Adipocyte (in vitro differentiated cells): ENCODE data around the gene CCDC200.
"Not testable (repeated sequence)": the region's sequence is repeated elsewhere in the genome, so short reads cannot be mapped to it uniquely, and the experiment has no call there.

Source experiments
- DNase-seq: peaks from one replicate; pipeline ENCODE4 v3.0.0-alpha.2; 2015; ENCODE audit warnings: low read depth
- H3K27me3 ChIP-seq: replicated peaks from 2 replicates; pipeline ENCODE4 v1.7.0; 2013; ENCODE audit warnings: mild to moderate bottlenecking, low read length, moderate library complexity; ENCODE audit not compliant: control insufficient read depth, insufficient read depth
- H3K36me3 ChIP-seq: 2 replicates; pipeline ENCODE4 v1.7.0; 2013; ENCODE audit warnings: low read length, mild to moderate bottlenecking, moderate library complexity; ENCODE audit not compliant: control insufficient read depth, insufficient read depth, severe bottlenecking
- H3K4me1 ChIP-seq: 2 replicates; pipeline ENCODE4 v1.7.0; 2013; ENCODE audit warnings: mild to moderate bottlenecking, low read length, moderate library complexity; ENCODE audit not compliant: control insufficient read depth, insufficient read depth
- H3K4me3 ChIP-seq: 2 replicates; pipeline ENCODE4 v1.7.0; 2013; ENCODE audit warnings: mild to moderate bottlenecking, low read length, moderate library complexity
- H3K9ac ChIP-seq: 2 replicates; pipeline ENCODE4 v1.7.0; 2013; ENCODE audit warnings: mild to moderate bottlenecking, low read length, moderate library complexity
- H3K9me3 ChIP-seq: 2 replicates; pipeline ENCODE4 v1.7.0; 2013; ENCODE audit warnings: mild to moderate bottlenecking, low read length, moderate library complexity; ENCODE audit not compliant: control insufficient read depth

Gene CCDC200

GRCh38 chr17:43228020-43228782, at the start of gene CCDC200:
TSS of gene CCDC200 (minus strand) at chr17:43228623. CDS start at chr17:43228554, 69 bp downstream.
- H3K9me3 ChIP-seq, H3K9ac ChIP-seq, H3K27me3 ChIP-seq, H3K36me3 ChIP-seq, H3K4me3 ChIP-seq, DNase-seq, H3K4me1 ChIP-seq: not testable (repeated sequence)

DNA sequence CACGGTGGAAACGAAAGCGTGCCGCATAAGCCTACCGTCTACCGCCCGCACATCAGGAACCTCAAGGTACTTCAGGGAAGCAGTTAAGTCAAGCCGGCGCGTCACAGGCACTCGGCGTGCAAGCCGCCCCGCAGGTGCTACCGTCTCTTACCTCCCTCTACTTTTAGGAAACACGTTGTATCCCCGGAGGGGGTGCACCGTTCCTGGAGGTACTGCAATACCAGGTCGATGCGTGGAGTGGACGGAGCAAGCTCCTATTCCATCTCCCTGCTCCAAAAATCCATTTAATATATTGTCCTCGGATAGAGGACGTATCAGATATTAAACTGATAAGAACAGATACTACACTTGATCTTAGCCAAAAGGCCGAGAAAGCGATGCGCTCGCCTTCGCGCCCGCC, 44.5 kb upstream of the CCDC200 start:
- DNase-seq, H3K27me3 ChIP-seq, H3K4me3 ChIP-seq, H3K36me3 ChIP-seq, H3K9ac ChIP-seq, H3K4me1 ChIP-seq, H3K9me3 ChIP-seq: not testable (repeated sequence)

GRCh38 chr17:43272483-43272882, 44.1 kb upstream of the CCDC200 start:
- not testable (repeated sequence) for H3K36me3 ChIP-seq, H3K9me3 ChIP-seq, DNase-seq, H3K9ac ChIP-seq, H3K4me3 ChIP-seq, H3K27me3 ChIP-seq, H3K4me1 ChIP-seq

GRCh38 chr17:43270552-43271504, 42.4 kb upstream of the CCDC200 start:
- H3K4me1 ChIP-seq, H3K9me3 ChIP-seq, H3K9ac ChIP-seq, H3K4me3 ChIP-seq, H3K36me3 ChIP-seq, H3K27me3 ChIP-seq, DNase-seq: not testable (repeated sequence)

DNA sequence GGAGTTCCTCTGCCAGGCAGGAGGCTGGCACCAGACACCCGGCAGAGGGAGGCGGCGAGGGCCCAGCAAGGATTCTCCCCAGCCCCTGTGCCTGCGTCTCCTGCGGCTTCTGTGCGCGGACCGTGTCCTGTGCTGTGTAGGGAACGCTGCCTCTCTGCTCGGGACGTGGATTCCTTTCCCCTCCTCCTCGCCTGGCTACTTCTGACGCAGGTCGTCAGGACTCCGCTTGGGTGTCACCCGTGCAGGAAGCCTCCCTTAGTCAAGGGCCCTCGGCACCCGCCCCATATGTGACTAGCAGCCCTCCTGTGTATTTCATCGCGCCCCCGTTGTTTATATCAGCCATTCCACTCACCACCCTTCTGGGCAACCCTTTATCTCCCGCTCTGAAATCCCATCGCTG, 18.0 kb upstream of the CCDC200 start:
- not testable (repeated sequence) for DNase-seq, H3K27me3 ChIP-seq

DNA sequence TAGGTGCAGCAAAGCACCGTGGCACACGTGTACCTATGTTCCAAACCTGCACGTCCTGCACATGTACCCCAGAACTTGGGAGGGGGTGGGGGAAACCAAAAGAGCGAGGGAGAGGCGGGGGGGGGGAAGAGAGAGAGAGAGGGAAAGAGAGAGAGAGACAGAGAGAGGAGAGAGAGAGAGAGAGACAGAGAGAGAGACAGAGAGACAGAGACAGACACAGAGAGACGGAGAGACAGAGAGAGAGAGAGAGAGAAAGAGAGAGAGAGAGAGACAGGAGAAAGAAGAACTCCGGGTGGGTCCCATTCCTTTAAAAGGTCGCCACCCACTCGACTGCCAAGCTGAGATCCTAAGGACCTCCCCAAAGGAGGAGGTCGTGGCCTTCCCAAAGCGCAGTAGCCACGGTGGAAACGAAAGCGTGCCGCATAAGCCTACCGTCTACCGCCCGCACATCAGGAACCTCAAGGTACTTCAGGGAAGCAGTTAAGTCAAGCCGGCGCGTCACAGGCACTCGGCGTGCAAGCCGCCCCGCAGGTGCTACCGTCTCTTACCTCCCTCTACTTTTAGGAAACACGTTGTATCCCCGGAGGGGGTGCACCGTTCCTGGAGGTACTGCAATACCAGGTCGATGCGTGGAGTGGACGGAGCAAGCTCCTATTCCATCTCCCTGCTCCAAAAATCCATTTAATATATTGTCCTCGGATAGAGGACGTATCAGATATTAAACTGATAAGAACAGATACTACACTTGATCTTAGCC, 12.4 kb upstream of the CCDC200 start:
- H3K27me3 ChIP-seq, H3K9ac ChIP-seq, H3K36me3 ChIP-seq, H3K9me3 ChIP-seq, H3K4me3 ChIP-seq, DNase-seq, H3K4me1 ChIP-seq: not testable (repeated sequence)

More for the DNA sequence above, 18.0 kb upstream of the CCDC200 start:
- H3K4me1 ChIP-seq, H3K4me3 ChIP-seq, H3K36me3 ChIP-seq, H3K9ac ChIP-seq, H3K9me3 ChIP-seq: not testable (repeated sequence)

DNA sequence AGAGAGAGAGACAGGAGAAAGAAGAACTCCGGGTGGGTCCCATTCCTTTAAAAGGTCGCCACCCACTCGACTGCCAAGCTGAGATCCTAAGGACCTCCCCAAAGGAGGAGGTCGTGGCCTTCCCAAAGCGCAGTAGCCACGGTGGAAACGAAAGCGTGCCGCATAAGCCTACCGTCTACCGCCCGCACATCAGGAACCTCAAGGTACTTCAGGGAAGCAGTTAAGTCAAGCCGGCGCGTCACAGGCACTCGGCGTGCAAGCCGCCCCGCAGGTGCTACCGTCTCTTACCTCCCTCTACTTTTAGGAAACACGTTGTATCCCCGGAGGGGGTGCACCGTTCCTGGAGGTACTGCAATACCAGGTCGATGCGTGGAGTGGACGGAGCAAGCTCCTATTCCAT, 11.2 kb upstream of the CCDC200 start:
- not testable (repeated sequence) for H3K4me1 ChIP-seq, H3K27me3 ChIP-seq, H3K36me3 ChIP-seq, H3K9ac ChIP-seq, H3K9me3 ChIP-seq, H3K4me3 ChIP-seq, DNase-seq

- not testable (repeated sequence) for DNase-seq
Measured at GRCh38 chr17:43233877-43234276, 5.5 kb upstream of the CCDC200 start, which contains the start of gene RNU2-1. TSS of gene RNU2-1 (minus strand) at chr17:43233977.

GRCh38 chr17:43233263-43233662, 4.8 kb upstream of the CCDC200 start:
- H3K4me1 ChIP-seq, H3K4me3 ChIP-seq, DNase-seq, H3K36me3 ChIP-seq, H3K9ac ChIP-seq, H3K9me3 ChIP-seq, H3K27me3 ChIP-seq: not testable (repeated sequence)

More at GRCh38 chr17:43233877-43234276, 5.5 kb upstream of the CCDC200 start, which contains the start of gene RNU2-1:
- H3K4me1 ChIP-seq, H3K9me3 ChIP-seq, H3K36me3 ChIP-seq, H3K9ac ChIP-seq, H3K27me3 ChIP-seq, H3K4me3 ChIP-seq: not testable (repeated sequence)

DNA sequence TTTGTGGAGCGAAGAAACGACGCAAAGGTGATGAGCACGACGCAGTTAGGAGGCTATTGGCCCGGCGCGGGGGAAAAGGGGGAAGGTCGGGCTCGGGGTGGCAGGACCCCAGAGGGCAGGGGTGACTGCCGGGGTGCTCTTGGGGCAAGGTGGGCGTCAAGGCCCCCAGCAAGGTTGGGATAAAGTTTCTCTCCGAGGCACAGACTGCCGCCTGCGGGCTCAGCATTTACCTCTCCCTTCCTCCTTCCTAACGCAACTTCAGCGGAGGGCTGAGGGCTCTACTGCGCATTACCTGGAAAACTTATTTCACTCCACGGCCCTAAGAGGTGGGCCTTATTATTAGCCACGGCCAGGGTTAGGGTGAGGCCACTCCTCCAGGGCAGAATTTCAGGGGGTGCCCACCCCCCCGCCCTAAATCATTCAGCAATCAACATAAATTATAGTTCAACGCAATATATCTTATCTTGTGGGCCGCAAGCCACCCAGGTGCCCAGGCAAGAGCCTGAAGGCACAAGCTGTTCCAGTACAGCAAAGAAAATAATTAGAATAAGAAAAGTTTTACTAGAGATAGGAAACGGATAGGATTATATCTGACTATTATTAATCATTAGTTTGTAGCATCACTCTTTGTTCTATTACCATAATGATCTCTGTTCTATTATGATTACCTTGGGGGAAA, 3.7 kb upstream of the CCDC200 start:
- H3K27me3 ChIP-seq, H3K9me3 ChIP-seq, H3K4me1 ChIP-seq, DNase-seq, H3K36me3 ChIP-seq: not testable (repeated sequence)
- peak overlapping the region; percentile 53 for H3K9ac ChIP-seq
- peak overlapping the region; percentile 53 for H3K4me3 ChIP-seq
